ENCODE results near the gene PI4KB. TPM values are rescaled to one million over a fixed set of nuclear protein-coding genes. Genes with fewer than 3 reads are reported as not detected.

PI4KB gene
- polyA plus RNA-seq, 1 of the 3 experiments (the other 2 are of a cell fraction): 62.9 TPM

GRCh38 chr1:151346769-151347522 is 19.7 kb upstream of the PI4KB start, which contains the start of gene RFX5 (continued):
- no peak; the same call in 1 of the 2 replicates for TF ChIP-seq RXRA (IDR thresholded peaks at IDR 0.05; ENCODE audit: borderline replicate concordance, low read depth)
- TF ChIP-seq, protein P1, sequence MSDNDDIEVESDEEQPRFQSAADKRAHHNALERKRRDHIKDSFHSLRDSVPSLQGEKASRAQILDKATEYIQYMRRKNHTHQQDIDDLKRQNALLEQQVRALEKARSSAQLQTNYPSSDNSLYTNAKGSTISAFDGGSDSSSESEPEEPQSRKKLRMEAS (IDR thresholded peaks at IDR 0.05; ENCODE audit: low read depth): peak; percentile 80
- TF ChIP-seq, protein P2, sequence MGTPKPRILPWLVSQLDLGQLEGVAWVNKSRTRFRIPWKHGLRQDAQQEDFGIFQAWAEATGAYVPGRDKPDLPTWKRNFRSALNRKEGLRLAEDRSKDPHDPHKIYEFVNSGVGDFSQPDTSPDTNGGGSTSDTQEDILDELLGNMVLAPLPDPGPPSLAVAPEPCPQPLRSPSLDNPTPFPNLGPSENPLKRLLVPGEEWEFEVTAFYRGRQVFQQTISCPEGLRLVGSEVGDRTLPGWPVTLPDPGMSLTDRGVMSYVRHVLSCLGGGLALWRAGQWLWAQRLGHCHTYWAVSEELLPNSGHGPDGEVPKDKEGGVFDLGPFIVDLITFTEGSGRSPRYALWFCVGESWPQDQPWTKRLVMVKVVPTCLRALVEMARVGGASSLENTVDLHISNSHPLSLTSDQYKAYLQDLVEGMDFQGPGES (IDR thresholded peaks at IDR 0.05; ENCODE audit: low read depth, low read length): no peak
- no peak for TF ChIP-seq MEF2A (IDR thresholded peaks at IDR 0.05; ENCODE audit: borderline replicate concordance, low read depth)
- TF ChIP-seq CTCF (IDR thresholded peaks at IDR 0.05): no peak
- TF ChIP-seq, protein P3, sequence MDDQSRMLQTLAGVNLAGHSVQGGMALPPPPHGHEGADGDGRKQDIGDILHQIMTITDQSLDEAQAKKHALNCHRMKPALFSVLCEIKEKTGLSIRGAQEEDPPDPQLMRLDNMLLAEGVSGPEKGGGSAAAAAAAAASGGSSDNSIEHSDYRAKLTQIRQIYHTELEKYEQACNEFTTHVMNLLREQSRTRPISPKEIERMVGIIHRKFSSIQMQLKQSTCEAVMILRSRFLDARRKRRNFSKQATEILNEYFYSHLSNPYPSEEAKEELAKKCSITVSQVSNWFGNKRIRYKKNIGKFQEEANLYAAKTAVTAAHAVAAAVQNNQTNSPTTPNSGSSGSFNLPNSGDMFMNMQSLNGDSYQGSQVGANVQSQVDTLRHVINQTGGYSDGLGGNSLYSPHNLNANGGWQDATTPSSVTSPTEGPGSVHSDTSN (IDR thresholded peaks at IDR 0.05): no peak
- no peak for TF ChIP-seq SMC3 (IDR thresholded peaks at IDR 0.05; ENCODE audit: low read depth, low read length)
- TF ChIP-seq RCOR1 (IDR thresholded peaks at IDR 0.05; ENCODE audit: low read length): 0 out of 2 replicates have a peak, but pooled peaks have one; percentile 8
- TF ChIP-seq TEAD4 (IDR thresholded peaks at IDR 0.05; ENCODE audit: borderline replicate concordance, insufficient read depth): no peak
- TF ChIP-seq FOXJ3 (CRISPR knock-in tag; IDR thresholded peaks at IDR 0.05): no peak
- TF ChIP-seq NRF1 (IDR thresholded peaks at IDR 0.05; ENCODE audit: low read depth, low read length): 0 out of 2 replicates have a peak, but pooled peaks have one; percentile 9
- no peak for TF ChIP-seq JUND (IDR thresholded peaks at IDR 0.05)
- peak; percentile 98 for TF ChIP-seq RFX5 (IDR thresholded peaks at IDR 0.05; ENCODE audit: low read length)
- TF ChIP-seq NFIC (IDR thresholded peaks at IDR 0.05; ENCODE audit: borderline replicate concordance): no peak
- no peak for TF ChIP-seq EZH2phosphoT487 (IDR thresholded peaks at IDR 0.05; ENCODE audit: borderline replicate concordance, low read depth)
- TF ChIP-seq GATA2 (CRISPR knock-in tag; IDR thresholded peaks at IDR 0.05): no peak
- TF ChIP-seq SIN3A (IDR thresholded peaks at IDR 0.05; ENCODE audit: borderline replicate concordance, low read depth, low read length): no peak; the same call in 1 of the 2 replicates
- TF ChIP-seq TAF1 (IDR thresholded peaks at IDR 0.05; ENCODE audit: borderline replicate concordance, low read depth, low read length): no peak
